Activated CD4-positive, alpha-beta memory T cell treated with anti-CD3 and anti-CD28 coated beads, Interleukin-2, amount 10 ng/mL, durations not matched to agents 7 days and 5 days (primary cell): ENCODE results near the gene HK2. TPM values are rescaled to one million over a fixed set of nuclear protein-coding genes. Genes with fewer than 3 reads are reported as not detected.

Experiments
- CTCF ChIA-PET: fragments of 350-600 bp; sonication (Branson Sonifier 250); formaldehyde crosslinking; loops from one replicate; lab custom pipeline; 2021; ENCODE audit warnings: antibody characterized with exemption, inconsistent platforms; lab: Charles Lee
- POLR2A ChIA-PET: fragments of 350-600 bp; sonication (Branson Sonifier 250); formaldehyde crosslinking; loops from one replicate; lab custom pipeline; 2021; ENCODE audit warnings: antibody characterized with exemption; lab: Charles Lee
- DNase-seq: peaks from one replicate; pipeline ENCODE4 v3.0.0-alpha.2; 2020
- H3K27ac Mint-ChIP-seq: one replicate; pipeline ENCODE4 v1.8.0; 2021; ENCODE audit warnings: mild to moderate bottlenecking, mixed read lengths
- H3K27me3 Mint-ChIP-seq: one replicate; pipeline ENCODE4 v1.8.0; 2021; ENCODE audit warnings: mixed read lengths
- H3K36me3 Mint-ChIP-seq: one replicate; pipeline ENCODE4 v1.8.0; 2021; ENCODE audit warnings: low read depth, mixed read lengths
- H3K4me1 Mint-ChIP-seq: one replicate; pipeline ENCODE4 v1.8.0; 2021; ENCODE audit warnings: mixed read lengths
- H3K4me3 Mint-ChIP-seq: one replicate; pipeline ENCODE4 v1.8.0; 2021; ENCODE audit warnings: mild to moderate bottlenecking, mixed read lengths
- H3K9me3 Mint-ChIP-seq: one replicate; pipeline ENCODE4 v1.8.0; 2021; ENCODE audit warnings: mixed read lengths
- total RNA-seq, 2 experiments: library from RNA; stranded (reverse); gene quantifications; one replicate each; pipeline ENCODE4 v1.2.3, GENCODE V29; 2021

The HK2 gene
- total RNA-seq, 2 experiments from 2014 or later = 36.8 to 37.8 TPM

DNA sequence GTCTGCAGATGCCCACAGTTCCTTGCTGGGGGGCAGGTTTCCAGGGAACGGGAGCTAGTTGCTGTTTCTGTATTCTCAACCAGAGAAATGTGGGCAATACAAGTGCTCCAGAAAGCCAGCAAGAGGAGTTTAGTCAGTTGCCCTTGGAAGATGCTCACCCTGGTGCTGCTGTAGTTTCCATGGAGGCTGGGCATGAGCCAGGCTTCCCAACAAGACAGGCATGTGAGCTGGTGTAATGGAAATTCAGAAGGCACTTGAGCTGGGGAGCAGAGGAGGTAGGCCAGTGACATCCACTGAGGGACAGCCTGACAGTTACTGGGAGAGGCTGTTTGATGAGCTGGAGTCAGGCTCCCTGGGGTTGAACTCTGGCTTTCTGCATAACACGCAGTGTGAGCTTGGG, 7.7 kb downstream of the HK2 start:
- Mint-ChIP-seq H3K4me1 (peaks cover 89% of the 10 kb centered on the region), H3K27ac (peak overlapping the region; percentile 84), H3K27me3 (no peaks in the 10 kb centered on the region), H3K9me3 (no peaks in the 10 kb centered on the region), H3K4me3 (no peak overlapping the region), H3K36me3 (peaks cover 23% of the 10 kb centered on the region)
- no peak for DNase-seq
- ChIA-PET CTCF (interaction anchor here (0.7 kb wide), 1 partner anchor 9 kb away, joined by 3 read pairs; no protein-coding TSS in a partner anchor), POLR2A (interaction anchor here (0.8 kb wide), 1 partner anchor 21 kb away, joined by 3 read pairs; no protein-coding TSS in a partner anchor)

DNA sequence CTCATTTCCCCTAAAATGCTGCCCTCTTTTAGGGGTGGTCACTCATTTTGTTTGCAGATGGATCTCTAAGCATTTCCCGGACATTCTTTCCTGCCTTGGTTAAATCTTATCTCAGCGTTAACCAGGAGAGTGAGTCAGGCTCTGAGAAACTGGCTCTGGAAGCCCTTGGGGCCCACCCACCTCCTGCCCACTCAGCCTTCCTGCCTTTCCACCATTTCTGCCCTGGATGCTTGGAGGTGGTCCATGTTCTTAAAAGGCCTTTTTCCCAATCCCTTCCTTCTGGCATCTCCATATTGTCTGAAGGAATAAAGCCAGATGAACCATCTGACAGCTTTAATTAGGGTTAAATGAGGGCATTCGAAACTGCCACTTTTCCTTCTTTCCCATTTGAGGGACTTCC, 9.5 kb downstream of the HK2 start:
- peak overlapping the region; percentile 65 for H3K4me3 Mint-ChIP-seq
- H3K9me3 Mint-ChIP-seq = no peaks in the 10 kb centered on the region
- DNase-seq = no peak
- ChIA-PET POLR2A (interaction anchor here (0.9 to 1.7 kb wide), 5 partner anchors 8 to 361 kb away, joined by 3 to 18 read pairs (median 3); partner anchors contain the start of genes CCDC142, HK2 and TTC31), CTCF (interaction anchor here (2.5 kb wide), 1 partner anchor 8 kb away, joined by 26 read pairs; the partner anchor contains the start of gene HK2)
- H3K27me3 Mint-ChIP-seq = no peaks in the 10 kb centered on the region
- H3K27ac Mint-ChIP-seq = peak overlapping the region; percentile 89
- H3K4me1 Mint-ChIP-seq = peaks cover 90% of the 10 kb centered on the region
- H3K36me3 Mint-ChIP-seq = peaks cover 15% of the 10 kb centered on the region

DNA sequence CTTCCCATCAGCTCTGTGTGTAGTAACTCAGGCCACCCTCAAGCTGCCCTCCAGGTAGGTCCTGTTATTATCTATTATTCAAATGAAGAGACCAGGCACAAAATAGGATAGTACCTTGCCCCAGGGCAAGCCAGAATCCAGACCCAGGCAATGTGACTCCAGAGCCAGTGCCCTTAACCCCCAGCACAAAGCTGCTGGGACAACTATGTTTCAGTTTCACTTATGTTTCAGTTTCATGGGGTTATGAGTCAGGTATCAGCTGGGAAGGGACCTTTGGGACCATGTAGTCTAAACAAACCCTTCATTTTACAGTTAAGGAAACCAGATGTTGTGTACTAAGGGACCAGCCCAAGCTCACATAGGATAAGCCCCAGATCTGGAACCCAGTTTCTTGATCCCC, 10.0 kb downstream of the HK2 start:
- CTCF ChIA-PET = interaction anchor here (1.1 to 2.5 kb wide), 2 partner anchors 8 to 33 kb away, joined by 4 to 26 read pairs; partner anchors contain the start of gene HK2
- H3K27me3 Mint-ChIP-seq = no peaks in the 10 kb centered on the region
- peaks cover 15% of the 10 kb centered on the region for H3K36me3 Mint-ChIP-seq
- no peaks in the 10 kb centered on the region for H3K9me3 Mint-ChIP-seq
- peak; percentile 54 for DNase-seq
- POLR2A ChIA-PET = interaction anchor here (0.9 to 1.7 kb wide), 5 partner anchors 9 to 361 kb away, joined by 3 to 18 read pairs (median 3); partner anchors contain the start of genes CCDC142, HK2 and TTC31
- peaks cover 91% of the 10 kb centered on the region for H3K4me1 Mint-ChIP-seq
- peak overlapping the region; percentile 89 for H3K27ac Mint-ChIP-seq
- peak overlapping the region; percentile 65 for H3K4me3 Mint-ChIP-seq

DNA sequence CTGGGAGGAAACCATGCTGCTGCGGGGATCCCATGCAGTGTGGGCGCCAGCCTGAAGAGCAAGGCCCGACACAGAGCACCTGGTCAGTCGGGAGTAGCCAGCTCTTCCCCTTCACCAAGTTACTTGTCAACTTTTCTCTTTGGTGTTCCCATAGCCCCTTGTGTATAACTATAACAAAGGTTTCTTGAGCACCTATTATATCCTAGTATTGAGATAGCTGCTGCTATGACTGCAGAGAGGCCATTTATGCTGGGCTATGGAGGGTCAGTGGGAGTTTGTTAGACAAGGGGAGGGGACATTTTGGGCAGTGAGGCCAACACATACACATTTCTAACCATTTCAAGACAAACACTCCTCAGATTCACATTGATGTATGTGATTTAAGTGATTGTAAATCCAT, 10.8 kb downstream of the HK2 start:
- peaks cover 93% of the 10 kb centered on the region for H3K4me1 Mint-ChIP-seq
- CTCF ChIA-PET = interaction anchor here (1.0 to 2.5 kb wide), 3 partner anchors 9 to 32 kb away, joined by 3 to 26 read pairs (median 4); partner anchors contain the start of gene HK2
- H3K9me3 Mint-ChIP-seq = no peaks in the 10 kb centered on the region
- H3K27me3 Mint-ChIP-seq = no peaks in the 10 kb centered on the region
- no peak for DNase-seq
- H3K27ac Mint-ChIP-seq = peak overlapping the region; percentile 89
- peaks cover 15% of the 10 kb centered on the region for H3K36me3 Mint-ChIP-seq
- H3K4me3 Mint-ChIP-seq = no peak overlapping the region
- POLR2A ChIA-PET = interaction anchor here (1.1 to 1.7 kb wide), 3 partner anchors 10 to 362 kb away, joined by 3 to 18 read pairs (median 9); partner anchors contain the start of genes CCDC142, HK2 and TTC31

DNA sequence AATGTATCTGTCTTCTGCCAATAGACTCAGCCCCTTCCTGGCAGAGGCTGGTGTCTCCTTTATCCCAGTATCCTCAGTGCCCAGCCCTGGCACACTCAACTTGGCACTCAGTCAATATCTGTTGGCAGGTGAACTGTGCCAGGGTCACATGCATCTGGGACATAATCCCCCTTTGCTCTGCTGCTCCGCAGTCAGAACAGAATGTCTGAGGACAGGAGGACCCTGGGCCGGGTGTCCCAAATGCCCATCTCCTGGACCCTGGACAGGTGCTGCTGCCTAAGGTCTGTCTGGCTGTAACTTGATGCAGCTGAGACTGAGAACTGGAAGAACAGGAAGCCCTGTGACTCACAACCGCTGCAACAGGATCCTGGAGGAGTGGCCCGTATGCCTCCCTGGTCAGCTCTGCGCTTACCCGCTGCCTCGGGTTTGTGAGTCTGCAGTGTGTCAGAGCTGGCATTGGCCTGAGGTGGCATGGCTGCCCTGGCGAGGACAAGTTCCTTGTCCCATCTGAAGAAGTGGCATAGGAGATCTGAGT, 11.4 kb downstream of the HK2 start:
- POLR2A ChIA-PET = interaction anchor here (1.1 kb wide), 1 partner anchor 10 kb away, joined by 9 read pairs; the partner anchor contains the start of gene HK2
- peak overlapping the region; percentile 81 for H3K27ac Mint-ChIP-seq
- CTCF ChIA-PET = interaction anchor here (1.0 to 2.5 kb wide), 2 partner anchors 10 to 13 kb away, joined by 3 to 26 read pairs; partner anchors contain the start of gene HK2

DNA sequence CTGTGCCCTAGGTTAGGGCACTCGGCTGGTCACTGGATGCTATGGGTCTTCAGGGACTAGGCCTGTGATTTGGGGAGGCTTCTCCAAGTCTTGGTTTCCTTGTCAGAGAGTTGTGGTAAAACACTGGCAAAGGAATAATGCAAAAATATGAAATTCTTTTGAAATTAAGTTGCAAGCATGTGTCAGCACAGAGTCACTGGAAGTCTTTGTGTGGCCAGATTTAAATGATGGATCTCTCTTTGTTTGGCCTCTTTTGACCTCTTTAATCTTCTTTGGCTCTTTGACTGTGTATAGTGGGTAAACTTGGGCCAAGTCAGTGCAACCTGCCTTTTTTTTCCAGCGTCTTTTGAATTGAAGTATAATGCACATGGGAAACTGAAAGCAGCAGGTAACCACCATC, 12.1 kb downstream of the HK2 start:
- Mint-ChIP-seq H3K9me3 (no peaks in the 10 kb centered on the region), H3K27me3 (no peaks in the 10 kb centered on the region), H3K4me1 (peaks cover 98% of the 10 kb centered on the region), H3K36me3 (peaks cover 13% of the 10 kb centered on the region), H3K4me3 (no peak overlapping the region), H3K27ac (peak overlapping the region; percentile 81)
- no peak for DNase-seq
- ChIA-PET CTCF (interaction anchor here (2.5 kb wide), 1 partner anchor 10 kb away, joined by 26 read pairs; the partner anchor contains the start of gene HK2), POLR2A (interaction anchor here (1.1 kb wide), 1 partner anchor 11 kb away, joined by 9 read pairs; the partner anchor contains the start of gene HK2)

More for the DNA sequence above, 11.4 kb downstream of the HK2 start:
- H3K4me3 Mint-ChIP-seq = peak overlapping the region; percentile 28
- no peaks in the 10 kb centered on the region for H3K27me3 Mint-ChIP-seq
- H3K4me1 Mint-ChIP-seq = peaks cover 96% of the 10 kb centered on the region
- no peaks in the 10 kb centered on the region for H3K9me3 Mint-ChIP-seq
- peak; percentile 55 for DNase-seq
- H3K36me3 Mint-ChIP-seq = peaks cover 15% of the 10 kb centered on the region

DNA sequence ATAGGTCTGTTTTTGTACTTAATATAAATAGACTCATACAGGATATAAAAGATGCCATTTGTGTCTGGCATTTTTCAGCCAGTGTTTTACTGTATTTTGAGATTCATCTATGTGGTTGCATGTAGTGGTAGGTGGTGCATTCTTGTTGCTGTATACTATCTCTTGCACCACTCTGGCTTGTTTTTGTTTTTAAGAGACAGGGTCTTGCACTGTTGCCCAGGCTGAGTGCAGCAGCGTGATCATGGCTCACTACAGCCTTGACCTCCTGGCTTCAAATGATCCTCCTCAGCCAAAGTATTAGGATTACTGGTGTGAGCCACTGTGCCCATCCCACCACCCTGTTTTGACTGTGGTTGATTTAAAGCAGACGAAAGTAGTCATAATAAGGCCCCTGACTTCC, 12.6 kb downstream of the HK2 start:
- DNase-seq = no peak
- H3K4me1 Mint-ChIP-seq = peaks cover 97% of the 10 kb centered on the region
- H3K36me3 Mint-ChIP-seq = peaks cover 10% of the 10 kb centered on the region
- no peaks in the 10 kb centered on the region for H3K9me3 Mint-ChIP-seq
- H3K27ac Mint-ChIP-seq = peak overlapping the region; percentile 81
- H3K4me3 Mint-ChIP-seq = no peak overlapping the region
- H3K27me3 Mint-ChIP-seq = no peaks in the 10 kb centered on the region
- CTCF ChIA-PET = interaction anchor here (4.4 kb wide), 1 partner anchor 9 kb away, joined by 59 read pairs; the partner anchor contains the start of gene HK2
- POLR2A ChIA-PET = interaction anchor here (4.9 kb wide), 1 partner anchor 11 kb away, joined by 62 read pairs; the partner anchor contains the start of gene HK2

DNA sequence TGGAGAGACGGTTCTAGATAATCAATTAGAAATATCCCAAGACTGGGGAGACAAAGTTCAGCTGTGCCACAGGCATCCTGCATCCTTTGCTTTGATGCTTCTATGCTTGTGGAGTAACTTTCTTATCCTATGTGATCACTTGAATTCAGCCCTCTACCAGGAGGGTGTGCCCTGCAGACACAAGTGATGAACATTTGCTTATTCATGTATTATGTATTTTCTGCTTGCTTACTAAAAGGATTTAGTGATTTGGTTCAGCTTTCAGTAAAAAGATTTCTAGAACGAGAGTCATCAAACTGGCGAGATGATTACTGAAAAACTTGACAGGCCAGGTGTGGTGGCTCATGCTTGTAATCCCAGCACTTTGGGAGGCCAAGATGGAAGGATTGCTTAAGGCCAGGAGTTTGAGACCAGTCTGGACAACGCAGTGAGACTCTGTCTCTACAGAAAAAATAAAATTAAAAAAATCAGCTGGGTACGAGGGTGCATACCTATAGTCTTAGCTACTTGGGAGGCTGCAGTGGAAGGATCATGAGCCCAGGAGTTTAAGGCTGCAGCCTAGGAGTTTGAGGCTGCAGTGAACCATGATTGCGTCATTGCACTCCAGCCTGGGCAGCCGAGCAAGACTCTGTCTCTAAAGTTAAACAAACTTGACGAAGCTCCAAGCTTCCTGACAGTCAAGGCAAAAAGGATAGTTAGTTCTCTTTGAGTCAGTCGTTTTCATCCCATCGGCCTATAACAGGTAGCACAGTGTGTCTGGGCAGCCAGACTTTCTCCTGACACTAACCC, 13.3 kb downstream of the HK2 start:
- Mint-ChIP-seq H3K4me1 (peaks cover 92% of the 10 kb centered on the region), H3K4me3 (no peak overlapping the region), H3K27me3 (no peaks in the 10 kb centered on the region), H3K9me3 (no peaks in the 10 kb centered on the region), H3K36me3 (peaks cover 7% of the 10 kb centered on the region), H3K27ac (no peak overlapping the region)
- ChIA-PET POLR2A (interaction anchor here (4.9 kb wide), 1 partner anchor 12 kb away, joined by 62 read pairs; the partner anchor contains the start of gene HK2), CTCF (interaction anchor here (1.3 to 4.4 kb wide), 3 partner anchors 10 to 132 kb away, joined by 3 to 59 read pairs (median 13); partner anchors contain the start of gene HK2)
- DNase-seq = no peak

DNA sequence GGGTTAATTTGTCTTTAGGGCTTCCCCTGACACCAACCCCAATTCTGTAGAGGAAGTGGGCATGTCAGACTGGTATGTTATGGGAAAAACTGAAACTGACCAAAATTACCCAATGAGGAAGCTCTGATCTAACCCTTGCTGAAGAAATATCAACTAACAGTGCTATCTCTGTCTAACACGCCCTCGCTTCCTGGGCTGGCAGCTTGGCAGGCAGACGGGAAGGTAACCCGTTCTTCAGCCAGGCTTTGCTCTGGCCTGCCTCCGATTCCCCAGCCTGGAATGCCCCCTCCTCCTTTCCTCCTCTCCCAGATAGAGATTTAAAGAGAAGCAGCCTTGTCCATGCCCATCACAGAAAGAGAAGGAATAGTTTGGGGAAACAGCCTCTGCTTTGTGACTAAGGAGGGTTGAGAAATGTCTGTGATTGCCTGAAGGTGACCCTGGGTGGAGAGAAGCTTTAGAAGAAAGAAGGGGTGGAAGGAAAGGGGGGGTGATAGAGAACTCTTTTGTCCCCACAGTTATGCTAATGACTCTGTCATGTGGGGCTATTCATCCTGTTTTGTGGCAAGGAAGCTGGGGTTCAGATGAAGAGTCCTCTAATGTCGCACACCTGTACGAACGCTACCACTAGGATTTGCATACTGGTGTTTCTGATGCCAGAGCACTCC, 15.4 kb downstream of the HK2 start:
- H3K4me3 Mint-ChIP-seq = peak overlapping the region; percentile 60
- no peaks in the 10 kb centered on the region for H3K9me3 Mint-ChIP-seq
- peak; percentile 59 for DNase-seq
- H3K27ac Mint-ChIP-seq = peak overlapping the region; percentile 95
- H3K36me3 Mint-ChIP-seq = peaks cover 5% of the 10 kb centered on the region
- CTCF ChIA-PET = interaction anchor here (0.8 to 4.4 kb wide), 4 partner anchors 12 to 139 kb away, joined by 3 to 59 read pairs (median 8); partner anchors contain the start of gene HK2
- POLR2A ChIA-PET = interaction anchor here (1.2 to 4.9 kb wide), 4 partner anchors 10 to 391 kb away, joined by 3 to 62 read pairs (median 10); partner anchors contain the start of genes HK2 and WBP1
- H3K27me3 Mint-ChIP-seq = no peaks in the 10 kb centered on the region
- peaks cover 71% of the 10 kb centered on the region for H3K4me1 Mint-ChIP-seq

DNA sequence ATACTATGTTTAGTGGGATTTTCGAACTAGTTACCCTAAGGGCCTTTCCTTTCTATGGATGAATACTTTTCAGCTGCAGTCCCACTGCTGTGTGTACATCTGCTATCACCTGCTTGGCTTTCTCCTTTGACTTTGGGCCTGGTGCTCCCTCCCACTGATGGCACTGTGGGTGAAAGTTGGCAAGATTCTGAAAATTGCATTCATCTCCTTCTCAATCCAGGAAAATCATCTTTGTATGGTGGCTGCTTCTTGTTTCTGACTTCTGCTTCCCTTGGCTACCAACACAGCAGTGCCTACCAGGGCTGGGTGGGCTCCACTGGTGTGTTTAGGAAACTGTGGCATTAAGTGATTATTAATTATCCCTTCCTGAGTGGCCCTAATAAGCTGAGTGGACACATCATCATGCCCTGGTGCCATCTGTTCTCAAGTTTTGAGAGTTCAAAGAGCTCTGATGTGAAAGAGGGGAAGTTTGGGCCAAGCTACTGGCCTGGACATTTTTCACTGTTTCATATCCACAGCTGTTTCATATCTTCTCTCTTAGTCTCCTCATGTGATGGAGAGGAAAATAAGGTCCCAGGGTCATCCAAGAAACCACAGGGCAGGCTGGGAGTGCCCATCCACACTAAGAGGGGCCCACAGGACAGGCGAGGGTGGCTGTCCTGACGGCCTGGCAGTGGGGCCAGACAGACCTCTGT, 16.7 kb downstream of the HK2 start:
- H3K4me1 Mint-ChIP-seq = peaks cover 63% of the 10 kb centered on the region
- POLR2A ChIA-PET = interaction anchor here (1.0 to 4.9 kb wide), 2 partner anchors 8 to 15 kb away, joined by 3 to 62 read pairs; partner anchors contain the start of gene HK2

DNA sequence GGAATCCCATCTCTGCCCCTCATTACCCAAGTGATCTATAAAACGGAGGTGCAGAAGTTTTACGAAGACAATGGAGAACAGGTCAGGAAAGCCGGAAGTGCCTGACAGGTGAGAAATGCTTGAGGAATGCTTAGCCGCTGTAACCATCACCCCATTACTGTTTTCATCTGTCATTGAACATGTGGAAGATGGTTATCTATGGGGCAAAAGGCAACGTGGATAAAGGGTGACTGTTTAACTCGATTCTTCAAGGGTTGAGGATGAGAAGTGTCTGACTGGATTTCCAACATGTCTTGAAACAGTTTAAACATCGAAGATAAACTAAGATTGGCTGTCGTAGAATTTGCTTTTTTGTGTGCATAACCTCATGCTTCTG, 17.3 kb downstream of the HK2 start:
- Mint-ChIP-seq H3K27me3 (no peaks in the 10 kb centered on the region), H3K4me3 (no peak overlapping the region), H3K4me1 (peaks cover 59% of the 10 kb centered on the region), H3K9me3 (no peaks in the 10 kb centered on the region), H3K36me3 (peaks cover 17% of the 10 kb centered on the region), H3K27ac (no peak overlapping the region)
- POLR2A ChIA-PET = interaction anchor here (4.9 kb wide), 1 partner anchor 16 kb away, joined by 62 read pairs; the partner anchor contains the start of gene HK2
- DNase-seq = no peak
- CTCF ChIA-PET = no interaction called here

More for the DNA sequence above, 16.7 kb downstream of the HK2 start:
- no peak for DNase-seq
- Mint-ChIP-seq H3K27me3 (no peaks in the 10 kb centered on the region), H3K27ac (peak overlapping the region; percentile 95), H3K9me3 (no peaks in the 10 kb centered on the region), H3K36me3 (peaks cover 12% of the 10 kb centered on the region), H3K4me3 (no peak overlapping the region)
- CTCF ChIA-PET = interaction anchor here (0.5 to 4.4 kb wide), 4 partner anchors 13 to 186 kb away, joined by 3 to 59 read pairs (median 8); partner anchors contain the start of gene HK2
